Measurements from ENCODE around the gene ZNF770. TPM values are rescaled to one million over a fixed set of nuclear protein-coding genes. Genes with fewer than 3 reads are reported as not detected.
A peak's percentile ranks its signal among the peaks of the same experiment; 100 is the strongest.

ZNF770 gene
- 10 to 100 TPM; 19.2 to 60.2 (median 35.3) TPM for total RNA-seq
- 10 to 100 TPM; 13.5 to 21.0 TPM for polyA plus RNA-seq
- long read RNA-seq, donor 1, full-length matches to known transcripts: 155 of 157 reads
- long read RNA-seq, donor 1, partial matches to known transcripts: 2 of 157 reads
- long read RNA-seq, donor 1, other reads (novel, unspliced or antisense): 0 of 157 reads
- long read RNA-seq, donor 2, full-length matches to known transcripts: 39 of 39 reads
- long read RNA-seq, donor 2, partial matches to known transcripts: 0 of 39 reads
- long read RNA-seq, donor 2, other reads (novel, unspliced or antisense): 0 of 39 reads
- long read RNA-seq, donor 3, full-length matches to known transcripts: 7 of 14 reads
- long read RNA-seq, donor 3, partial matches to known transcripts: 0 of 14 reads
- long read RNA-seq, donor 3, other reads (novel, unspliced or antisense): 7 of 14 reads

DNA sequence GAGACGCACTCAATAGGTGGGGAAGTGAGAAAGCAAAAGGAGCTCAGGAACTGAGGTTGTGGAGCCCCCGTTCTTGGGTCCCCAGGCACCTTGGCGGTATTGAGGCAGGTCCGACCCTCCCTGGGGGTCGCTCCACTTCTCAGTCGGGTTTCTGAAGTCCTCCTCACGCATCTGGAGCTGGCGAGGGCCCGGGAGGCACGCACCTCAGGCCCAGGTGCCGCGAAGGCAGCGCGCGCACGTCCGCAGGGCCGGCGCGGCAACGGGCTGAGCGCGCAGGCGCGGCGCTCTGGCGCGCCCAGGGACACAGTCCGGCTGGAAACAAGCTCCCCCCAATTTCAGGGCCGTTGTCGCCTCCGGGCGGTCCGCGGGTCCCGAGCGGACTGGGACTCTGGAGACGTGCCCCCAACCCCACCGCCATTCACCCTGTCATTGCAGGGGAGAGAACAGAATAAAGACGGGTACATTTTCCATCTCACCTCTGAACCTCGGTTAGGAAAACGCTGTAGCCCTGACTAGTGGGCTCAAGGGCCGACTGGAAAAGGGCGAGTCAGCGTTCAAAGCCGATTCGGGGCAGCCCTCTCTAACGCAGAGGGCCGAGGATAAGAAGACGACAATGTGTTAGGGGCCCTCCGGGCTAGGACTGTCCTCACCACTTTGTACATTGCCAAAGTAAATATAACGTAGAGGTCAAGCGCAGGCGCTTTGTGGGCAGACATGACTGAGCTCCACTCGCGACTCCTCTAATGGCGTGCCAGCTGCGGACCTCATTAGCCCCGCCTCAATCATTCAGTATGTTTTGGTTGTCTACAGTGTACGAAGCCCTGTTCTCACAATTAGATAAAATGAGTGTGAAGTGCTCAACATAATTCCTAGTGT lies at the start of gene ZNF770:
TSS of gene ZNF770 (minus strand) at position 261 of the 876 bp plus-strand sequence. CDS start 4,853 bp downstream, outside the sequence.
- 0 to 1% (median 0%) methylated on average over 37 to 60 of the region's 60 CpGs for WGBS, 3 donors
- H3K36me3 ChIP-seq: no peaks in the 10 kb centered on the region
- intact Hi-C loops (cut with DNase I): no loop called here
- DNase-seq: peak; percentile 74 to 89 (median 82)
- TF ChIP-seq EP300 (IDR thresholded peaks at IDR 0.05) (no peak), CTCF (IDR thresholded peaks at IDR 0.05) (no peak), POLR2A (IDR thresholded peaks at IDR 0.05) (peak; percentile 75)
- no peaks in the 10 kb centered on the region for H3K27me3 ChIP-seq
- peaks cover 10% of the 10 kb centered on the region for H3K4me1 ChIP-seq (ENCODE audit: insufficient read depth)
- H3K9me3 ChIP-seq: no peaks in the 10 kb centered on the region
- peak within 1 kb of the TSS; percentile 55 for H3K4me3 ChIP-seq
- H3K27ac ChIP-seq: peak within 1 kb of the TSS; percentile 94 to 96

DNA sequence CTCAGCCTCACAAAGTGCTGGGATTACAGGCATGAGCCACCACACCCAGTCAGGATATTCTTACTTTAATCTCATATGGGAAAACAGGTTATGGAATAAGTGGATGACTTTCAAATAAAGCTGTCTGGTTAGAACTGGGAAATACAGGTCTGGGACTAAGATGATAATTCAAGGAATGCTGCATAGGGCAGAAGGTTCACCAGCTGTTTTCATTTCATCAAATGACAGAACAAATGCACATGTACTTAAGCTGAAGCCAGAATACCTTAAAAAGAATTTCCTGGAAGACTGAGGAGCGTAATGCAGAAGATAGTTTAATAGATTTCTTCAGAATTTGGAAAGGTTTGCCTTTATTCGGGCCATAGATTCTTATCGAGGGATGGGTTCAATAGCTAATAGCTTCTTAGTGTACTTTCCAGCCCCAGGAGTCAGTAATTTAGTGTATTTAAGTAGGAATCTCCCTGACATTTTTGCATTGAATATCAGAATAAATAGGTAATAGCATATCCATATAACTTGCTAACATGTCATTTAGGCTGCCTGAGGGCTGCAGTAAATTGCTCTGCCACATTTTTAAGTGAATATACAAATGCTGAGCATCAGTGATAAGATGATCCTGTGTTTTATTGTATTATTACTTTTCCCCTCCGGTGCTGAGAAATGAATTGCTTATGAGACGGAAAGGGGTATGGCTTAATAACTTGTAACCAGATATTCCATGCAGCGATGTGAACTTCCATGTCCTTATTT lies 40.3 kb upstream of the ZNF770 start:
- 91 to 93% (median 91%) methylated on average over 6 of the region's 6 CpGs for WGBS, 3 donors
- Histone ChIP-seq H3K9me3 (no peaks in the 10 kb centered on the region), H3K27ac (no peak overlapping the region), H3K27me3 (no peaks in the 10 kb centered on the region), H3K4me3 (no peak overlapping the region), H3K4me1 (ENCODE audit: insufficient read depth) (no peaks in the 10 kb centered on the region), H3K36me3 (no peaks in the 10 kb centered on the region)
- DNase-seq: no peak
- no peak for TF ChIP-seq CTCF (IDR thresholded peaks at IDR 0.05)
- no peak for TF ChIP-seq EP300 (IDR thresholded peaks at IDR 0.05)
- no peak for TF ChIP-seq POLR2A (IDR thresholded peaks at IDR 0.05)
- intact Hi-C loops (cut with DNase I): no loop called here

DNA sequence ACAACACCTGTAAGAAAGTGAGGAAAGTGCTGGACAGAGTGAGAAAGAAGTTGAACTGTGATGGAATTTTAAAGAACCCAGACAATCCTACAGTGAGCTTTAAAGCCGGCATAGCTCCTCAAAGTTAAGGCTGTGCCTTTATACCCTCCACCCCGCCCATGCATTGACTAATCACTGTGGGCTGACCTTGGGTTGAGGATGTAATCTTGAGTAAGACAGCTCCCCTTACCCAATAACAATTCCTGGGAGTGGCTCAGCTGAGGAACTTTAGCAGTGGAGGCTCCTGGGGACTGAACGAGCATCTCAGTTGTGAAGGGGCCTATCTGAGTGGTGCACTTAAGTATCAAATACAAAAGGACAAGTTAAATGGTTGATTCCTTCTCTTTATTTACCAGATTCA lies 35.7 kb upstream of the ZNF770 start:
- Histone ChIP-seq H3K36me3 (no peaks in the 10 kb centered on the region), H3K4me3 (no peak overlapping the region), H3K4me1 (ENCODE audit: insufficient read depth) (peaks cover 2% of the 10 kb centered on the region), H3K27ac (no peak overlapping the region), H3K9me3 (no peaks in the 10 kb centered on the region), H3K27me3 (no peaks in the 10 kb centered on the region)
- intact Hi-C loops (cut with DNase I): no loop called here
- 69 to 81% (median 77%) methylated on average over 3 of the region's 3 CpGs for WGBS, 3 donors
- no peak for TF ChIP-seq POLR2A (IDR thresholded peaks at IDR 0.05)
- TF ChIP-seq EP300 (IDR thresholded peaks at IDR 0.05): no peak
- TF ChIP-seq CTCF (IDR thresholded peaks at IDR 0.05): no peak
- no peak for DNase-seq

GRCh38 chr15:35020974-35021373 lies 32.9 kb upstream of the ZNF770 start:
- H3K27me3 ChIP-seq: no peaks in the 10 kb centered on the region
- peaks cover 2% of the 10 kb centered on the region for H3K4me1 ChIP-seq (ENCODE audit: insufficient read depth)
- TF ChIP-seq POLR2A (IDR thresholded peaks at IDR 0.05): no peak
- TF ChIP-seq CTCF (IDR thresholded peaks at IDR 0.05): no peak
- no peak for TF ChIP-seq EP300 (IDR thresholded peaks at IDR 0.05)
- intact Hi-C loops (cut with DNase I): no loop called here
- H3K36me3 ChIP-seq: no peaks in the 10 kb centered on the region
- no peak overlapping the region for H3K4me3 ChIP-seq
- H3K27ac ChIP-seq: no peak overlapping the region
- 94 to 99% (median 96%) methylated on average over 6 of the region's 6 CpGs for WGBS, 3 donors
- DNase-seq: no peak
- H3K9me3 ChIP-seq: no peaks in the 10 kb centered on the region

Data from ovary (tissue), 10 donors.